Uterus (tissue), 4 donors: ENCODE measurements around the gene TTC22. TPM values are rescaled to one million over a fixed set of nuclear protein-coding genes. Genes with fewer than 3 reads are reported as not detected.

Source experiments
- DNase-seq, 2 donors: peaks; one replicate each; pipeline ENCODE4 v3.0.0-alpha.2; 2019 to 2020
- H3K27ac ChIP-seq, 2 donors: fragments of 200-600 bp; sonication (generic); 1 replicate in 1 of 2; 2 replicates in 1 of 2; pipeline ENCODE4 v1.5.1; 2016 to 2018
- H3K27me3 ChIP-seq, 2 donors: fragments of 200-600 bp; sonication (generic); one replicate each; pipeline ENCODE4 v1.5.1; 2018 to 2019; ENCODE audit warnings: control low read depth in 1 of 2
- H3K36me3 ChIP-seq, 2 donors: fragments of 200-600 bp; sonication (generic); one replicate each; pipeline ENCODE4 v1.5.1; 2019; ENCODE audit warnings: control low read depth in 1 of 2
- H3K4me1 ChIP-seq, 2 donors: fragments of 200-600 bp; sonication (generic); one replicate each; pipeline ENCODE4 v1.5.1; 2018 to 2019; ENCODE audit warnings: control low read depth in 1 of 2
- H3K4me3 ChIP-seq, 2 donors: fragments of 200-600 bp; sonication (generic); 1 replicate in 1 of 2; 2 replicates in 1 of 2; pipeline ENCODE4 v1.5.1; 2018 to 2019; ENCODE audit warnings: mild to moderate bottlenecking in 1 of 2
- H3K9me3 ChIP-seq, 2 donors: fragments of 200-600 bp; sonication (generic); one replicate each; pipeline ENCODE4 v1.5.1; 2019; ENCODE audit warnings: control low read depth in 1 of 2
- CTCF ChIP-seq, 4 experiments: fragments of 200-600 bp in 2 of 4; fragments of 450-650 bp in 2 of 4; sonication (generic) in 2 of 4; IDR thresholded peaks; one replicate each; pipeline ENCODE4 v1.5.1; 2016 to 2019; ENCODE audit warnings: antibody characterized with exemption in 4 of 4, mild to moderate bottlenecking in 2 of 4, moderate library complexity in 1 of 4
- POLR2A ChIP-seq, 2 donors: fragments of 450-650 bp; IDR thresholded peaks; one replicate each; pipeline ENCODE4 v1.6.1; 2016; ENCODE audit warnings: antibody characterized with exemption in 2 of 2, mild to moderate bottlenecking in 1 of 2, moderate library complexity in 1 of 2
- intact Hi-C: fragments of 100-400 bp; cut with DNase I; formaldehyde crosslinking; loops from one replicate; pipeline ENCODE4 v1.15.1; 2023; ENCODE audit warnings: low total_unique reads
- total RNA-seq, 4 donors: library from RNA; depleted of rRNA in 3 of 4; stranded (reverse); fragments of >200 nt in 3 of 4; gene quantifications; one replicate each; pipeline versions ENCODE4 v1.1.0 to v1.2.4, GENCODE V29; 2014 to 2023
- donor health status: DM: yes; HTN: yes; CAD: no.

TTC22 gene
- total RNA-seq, 4 donors from 2014 or later = 3.2 to 5.3 TPM; not detected in 2

- Histone ChIP-seq H3K27me3 (no peaks in the 10 kb centered on the region), H3K4me3 (no peak overlapping the region), H3K4me1 (no peaks in the 10 kb centered on the region), H3K36me3 (no peaks in the 10 kb centered on the region), H3K9me3 (no peaks in the 10 kb centered on the region), H3K27ac (no peak overlapping the region)
- intact Hi-C loops = no loop called here
- TF ChIP-seq POLR2A (IDR thresholded peaks at IDR 0.05) (no peak), CTCF (IDR thresholded peaks at IDR 0.05) (no peak)
- no peak for DNase-seq
Observed at GRCh38 chr1:54751426-54751825, 49.7 kb downstream of the TTC22 start.

- TF ChIP-seq CTCF (IDR thresholded peaks at IDR 0.05) (no peak), POLR2A (IDR thresholded peaks at IDR 0.05) (no peak)
- Histone ChIP-seq H3K36me3 (no peaks in the 10 kb centered on the region), H3K4me1 (no peaks in the 10 kb centered on the region), H3K27ac (no peak overlapping the region), H3K27me3 (no peaks in the 10 kb centered on the region), H3K4me3 (no peak overlapping the region), H3K9me3 (no peaks in the 10 kb centered on the region)
- intact Hi-C loops = no loop called here
- DNase-seq = no peak
Observed at GRCh38 chr1:54750596-54750995, 50.5 kb downstream of the TTC22 start.

GRCh38 chr1:54748094-54748835, 52.9 kb downstream of the TTC22 start:
- Histone ChIP-seq H3K27ac (no peak overlapping the region), H3K36me3 (no peaks in the 10 kb centered on the region), H3K27me3 (no peaks in the 10 kb centered on the region), H3K4me3 (no peak overlapping the region), H3K9me3 (no peaks in the 10 kb centered on the region), H3K4me1 (no peaks in the 10 kb centered on the region)
- TF ChIP-seq CTCF (IDR thresholded peaks at IDR 0.05) (no peak), POLR2A (IDR thresholded peaks at IDR 0.05) (no peak)
- intact Hi-C loops = no loop called here
- no peak for DNase-seq

- Histone ChIP-seq H3K36me3 (no peaks in the 10 kb centered on the region), H3K27me3 (no peaks in the 10 kb centered on the region), H3K4me1 (no peaks in the 10 kb centered on the region), H3K27ac (no peak overlapping the region), H3K4me3 (no peak overlapping the region), H3K9me3 (no peaks in the 10 kb centered on the region)
- TF ChIP-seq CTCF (IDR thresholded peaks at IDR 0.05) (no peak), POLR2A (IDR thresholded peaks at IDR 0.05) (no peak)
- DNase-seq = no peak
- intact Hi-C loops = no loop called here
Observed at GRCh38 chr1:54745864-54746263, 55.3 kb downstream of the TTC22 start.

- no peak for TF ChIP-seq CTCF (IDR thresholded peaks at IDR 0.05)
- no peak for TF ChIP-seq POLR2A (IDR thresholded peaks at IDR 0.05)
- H3K27me3 ChIP-seq = no peaks in the 10 kb centered on the region
- intact Hi-C loops = no loop called here
- H3K9me3 ChIP-seq = no peaks in the 10 kb centered on the region
- H3K36me3 ChIP-seq = no peaks in the 10 kb centered on the region
- no peak overlapping the region for H3K4me3 ChIP-seq
- H3K4me1 ChIP-seq = no peaks in the 10 kb centered on the region
- no peak for DNase-seq
- H3K27ac ChIP-seq = no peak overlapping the region
Observed at GRCh38 chr1:54745274-54745673, 55.8 kb downstream of the TTC22 start.
